Stomach (tissue), 4 donors: ENCODE data around the gene RTN4.

Experiments used
- EP300 ChIP-seq: sonication (generic); formaldehyde crosslinking; IDR thresholded peaks from one replicate; pipeline ENCODE4 v1.6.1; 2017; ENCODE audit warnings: antibody characterized with exemption
- POLR2A ChIP-seq, 4 donors: fragments of 450-650 bp; IDR thresholded peaks; one replicate each; pipeline ENCODE4 v1.6.1; 2016; ENCODE audit warnings: antibody characterized with exemption in 4 of 4, control low read depth in 2 of 4, mild to moderate bottlenecking in 1 of 4, moderate library complexity in 1 of 4
- POLR2AphosphoS5 ChIP-seq, 3 donors: sonication (generic); formaldehyde crosslinking; IDR thresholded peaks; one replicate each; pipeline ENCODE4 v1.6.1; 2016; ENCODE audit warnings: antibody characterized with exemption in 3 of 3
- TF ChIP-seq, protein P1 (sequence below), 7 experiments: fragments of 450-650 bp in 4 of 7; fragments of 200-600 bp in 3 of 7; sonication (generic) in 3 of 7; IDR thresholded peaks; one replicate each; pipeline ENCODE4 v1.5.1; 2016 to 2019; ENCODE audit warnings: antibody characterized with exemption in 7 of 7, control low read depth in 2 of 7, mild to moderate bottlenecking in 1 of 7

DNA sequence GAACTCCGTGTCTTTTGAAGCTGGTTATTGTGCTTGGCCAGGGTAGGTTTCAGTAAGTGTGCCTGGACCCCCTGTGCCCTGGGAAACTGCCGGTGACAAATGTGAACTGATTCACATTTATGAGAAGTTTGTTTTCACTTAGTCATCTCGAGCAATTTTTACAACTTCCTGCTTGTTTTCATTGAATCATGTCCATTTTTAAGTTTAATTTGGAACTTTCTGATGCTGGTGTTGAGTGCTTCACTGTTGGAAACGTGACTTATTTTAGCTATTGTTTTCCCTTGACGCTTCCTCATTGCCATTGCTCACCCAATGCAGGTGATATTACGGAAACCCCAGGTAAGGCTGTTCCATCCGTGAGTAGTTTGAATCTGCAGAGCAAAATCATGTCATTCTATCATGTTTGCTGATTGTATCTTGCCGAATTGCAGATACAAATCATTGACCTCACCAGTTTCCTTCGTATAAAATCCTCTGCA, 97.2 kb downstream of the RTN4 start:
- TF ChIP-seq, protein P1, sequence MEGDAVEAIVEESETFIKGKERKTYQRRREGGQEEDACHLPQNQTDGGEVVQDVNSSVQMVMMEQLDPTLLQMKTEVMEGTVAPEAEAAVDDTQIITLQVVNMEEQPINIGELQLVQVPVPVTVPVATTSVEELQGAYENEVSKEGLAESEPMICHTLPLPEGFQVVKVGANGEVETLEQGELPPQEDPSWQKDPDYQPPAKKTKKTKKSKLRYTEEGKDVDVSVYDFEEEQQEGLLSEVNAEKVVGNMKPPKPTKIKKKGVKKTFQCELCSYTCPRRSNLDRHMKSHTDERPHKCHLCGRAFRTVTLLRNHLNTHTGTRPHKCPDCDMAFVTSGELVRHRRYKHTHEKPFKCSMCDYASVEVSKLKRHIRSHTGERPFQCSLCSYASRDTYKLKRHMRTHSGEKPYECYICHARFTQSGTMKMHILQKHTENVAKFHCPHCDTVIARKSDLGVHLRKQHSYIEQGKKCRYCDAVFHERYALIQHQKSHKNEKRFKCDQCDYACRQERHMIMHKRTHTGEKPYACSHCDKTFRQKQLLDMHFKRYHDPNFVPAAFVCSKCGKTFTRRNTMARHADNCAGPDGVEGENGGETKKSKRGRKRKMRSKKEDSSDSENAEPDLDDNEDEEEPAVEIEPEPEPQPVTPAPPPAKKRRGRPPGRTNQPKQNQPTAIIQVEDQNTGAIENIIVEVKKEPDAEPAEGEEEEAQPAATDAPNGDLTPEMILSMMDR (IDR thresholded peaks at IDR 0.05) = no peak
- no peak for TF ChIP-seq POLR2A (IDR thresholded peaks at IDR 0.05)
- no peak for TF ChIP-seq POLR2AphosphoS5 (IDR thresholded peaks at IDR 0.05)
- TF ChIP-seq EP300 = no peak
